ENCODE data around the gene MAN2B2. TPM values are rescaled to one million over a fixed set of nuclear protein-coding genes. Genes with fewer than 3 reads are reported as not detected.
"Not testable (repeated sequence)": the region's sequence is repeated elsewhere in the genome, so short reads cannot be mapped to it uniquely, and the experiment has no call there.

MAN2B2 gene
- total RNA-seq, 1 donor from 2014 or later, result 31.8 TPM

DNA sequence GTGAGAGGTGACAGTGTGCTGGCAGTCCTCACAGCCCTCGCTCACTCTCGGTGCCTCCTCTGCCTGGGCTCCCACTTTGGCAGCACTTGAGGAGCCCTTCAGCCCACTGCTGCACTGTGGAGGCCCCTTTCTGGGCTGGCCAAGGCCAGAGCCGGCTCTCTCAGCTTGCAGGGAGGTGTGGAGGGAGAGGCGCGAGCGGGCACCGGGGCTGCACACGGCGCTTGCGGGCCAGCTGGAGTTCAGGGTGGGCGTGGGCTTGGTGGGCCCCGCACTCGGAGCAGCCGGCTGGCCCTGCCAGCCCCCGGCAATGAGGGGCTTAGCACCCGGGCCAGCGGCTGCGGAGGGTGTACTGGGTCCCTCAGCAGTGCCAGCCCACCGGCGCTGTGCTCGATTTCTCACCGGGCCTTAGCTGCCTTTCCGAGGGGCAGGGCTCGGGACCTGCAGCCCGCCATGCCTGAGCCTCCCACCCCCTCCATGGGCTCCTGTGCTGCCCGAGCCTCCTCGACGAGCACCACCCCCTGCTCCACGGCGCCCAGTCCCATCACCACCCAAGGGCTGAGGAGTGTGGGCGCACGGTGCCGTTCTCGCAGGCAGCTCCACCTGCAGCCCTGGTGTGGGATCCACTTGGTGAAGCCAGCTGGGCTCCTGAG, 97.7 kb downstream of the MAN2B2 start:
- not testable (repeated sequence) for DNase-seq (ENCODE audit: low read depth)

Other genes with a start within 250 kb of the MAN2B2 start
- 0.20 and 2.6 TPM in 2 replicates for gene PPP2R2C, start 102.6 kb upstream of the MAN2B2 start, total RNA-seq
- 57.8 and 240 TPM in 2 replicates for gene MRFAP1, start 65.5 kb downstream of the MAN2B2 start, total RNA-seq
- 0.17 TPM in 1 of 2 replicates, not detected in the other for gene S100P, start 118.7 kb downstream of the MAN2B2 start, total RNA-seq
- 43.8 and 109 TPM in 2 replicates for gene MRFAP1L1, start 134.7 kb downstream of the MAN2B2 start, total RNA-seq
- gene BLOC1S4, start 141.0 kb downstream of the MAN2B2 start, total RNA-seq, result 18.1 and 21.2 TPM in 2 replicates
- 43.9 and 59.4 TPM in 2 replicates for gene KIAA0232, start 207.5 kb downstream of the MAN2B2 start, total RNA-seq